ENCODE results near the gene BBIP1. TPM values are rescaled to one million over a fixed set of nuclear protein-coding genes. Genes with fewer than 3 reads are reported as not detected.

BBIP1 gene
- total and polyA plus RNA-seq, 9 of the 15 experiments (the other 6 are each of a cell fraction or from before 2014, with no cell fraction given): 5.2 to 31.0 (median 19.4) TPM

DNA sequence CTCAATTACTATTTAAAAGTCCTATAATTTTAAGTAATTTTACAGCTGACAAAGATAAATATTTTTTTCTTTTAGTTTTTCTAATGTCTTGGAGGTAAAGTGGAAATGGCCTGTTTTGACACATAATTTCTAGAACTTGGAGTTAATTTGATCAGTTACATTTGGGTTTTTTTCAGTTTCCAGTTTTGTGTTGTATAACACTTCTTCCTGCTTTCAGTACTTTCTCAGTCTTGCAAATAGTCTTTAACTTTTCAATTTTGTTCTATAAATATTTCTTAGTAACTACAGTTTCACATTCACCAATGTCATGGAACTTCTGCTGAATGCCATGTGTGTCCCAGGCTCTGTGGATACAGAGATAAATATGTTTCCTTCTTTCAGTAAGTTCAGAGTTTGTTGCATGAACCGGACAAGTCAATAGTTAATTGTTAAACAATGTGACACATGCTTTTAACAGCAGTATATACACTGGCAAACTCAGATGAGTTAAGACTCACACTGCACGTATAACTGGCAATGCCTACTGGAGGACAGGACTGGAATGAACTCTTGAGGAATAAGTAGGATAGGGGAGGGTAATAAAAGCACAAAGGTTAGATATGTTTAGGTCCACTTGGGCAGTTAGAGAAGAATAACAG, 5.0 kb upstream of the BBIP1 start (continued):
- TF ChIP-seq, protein P1, sequence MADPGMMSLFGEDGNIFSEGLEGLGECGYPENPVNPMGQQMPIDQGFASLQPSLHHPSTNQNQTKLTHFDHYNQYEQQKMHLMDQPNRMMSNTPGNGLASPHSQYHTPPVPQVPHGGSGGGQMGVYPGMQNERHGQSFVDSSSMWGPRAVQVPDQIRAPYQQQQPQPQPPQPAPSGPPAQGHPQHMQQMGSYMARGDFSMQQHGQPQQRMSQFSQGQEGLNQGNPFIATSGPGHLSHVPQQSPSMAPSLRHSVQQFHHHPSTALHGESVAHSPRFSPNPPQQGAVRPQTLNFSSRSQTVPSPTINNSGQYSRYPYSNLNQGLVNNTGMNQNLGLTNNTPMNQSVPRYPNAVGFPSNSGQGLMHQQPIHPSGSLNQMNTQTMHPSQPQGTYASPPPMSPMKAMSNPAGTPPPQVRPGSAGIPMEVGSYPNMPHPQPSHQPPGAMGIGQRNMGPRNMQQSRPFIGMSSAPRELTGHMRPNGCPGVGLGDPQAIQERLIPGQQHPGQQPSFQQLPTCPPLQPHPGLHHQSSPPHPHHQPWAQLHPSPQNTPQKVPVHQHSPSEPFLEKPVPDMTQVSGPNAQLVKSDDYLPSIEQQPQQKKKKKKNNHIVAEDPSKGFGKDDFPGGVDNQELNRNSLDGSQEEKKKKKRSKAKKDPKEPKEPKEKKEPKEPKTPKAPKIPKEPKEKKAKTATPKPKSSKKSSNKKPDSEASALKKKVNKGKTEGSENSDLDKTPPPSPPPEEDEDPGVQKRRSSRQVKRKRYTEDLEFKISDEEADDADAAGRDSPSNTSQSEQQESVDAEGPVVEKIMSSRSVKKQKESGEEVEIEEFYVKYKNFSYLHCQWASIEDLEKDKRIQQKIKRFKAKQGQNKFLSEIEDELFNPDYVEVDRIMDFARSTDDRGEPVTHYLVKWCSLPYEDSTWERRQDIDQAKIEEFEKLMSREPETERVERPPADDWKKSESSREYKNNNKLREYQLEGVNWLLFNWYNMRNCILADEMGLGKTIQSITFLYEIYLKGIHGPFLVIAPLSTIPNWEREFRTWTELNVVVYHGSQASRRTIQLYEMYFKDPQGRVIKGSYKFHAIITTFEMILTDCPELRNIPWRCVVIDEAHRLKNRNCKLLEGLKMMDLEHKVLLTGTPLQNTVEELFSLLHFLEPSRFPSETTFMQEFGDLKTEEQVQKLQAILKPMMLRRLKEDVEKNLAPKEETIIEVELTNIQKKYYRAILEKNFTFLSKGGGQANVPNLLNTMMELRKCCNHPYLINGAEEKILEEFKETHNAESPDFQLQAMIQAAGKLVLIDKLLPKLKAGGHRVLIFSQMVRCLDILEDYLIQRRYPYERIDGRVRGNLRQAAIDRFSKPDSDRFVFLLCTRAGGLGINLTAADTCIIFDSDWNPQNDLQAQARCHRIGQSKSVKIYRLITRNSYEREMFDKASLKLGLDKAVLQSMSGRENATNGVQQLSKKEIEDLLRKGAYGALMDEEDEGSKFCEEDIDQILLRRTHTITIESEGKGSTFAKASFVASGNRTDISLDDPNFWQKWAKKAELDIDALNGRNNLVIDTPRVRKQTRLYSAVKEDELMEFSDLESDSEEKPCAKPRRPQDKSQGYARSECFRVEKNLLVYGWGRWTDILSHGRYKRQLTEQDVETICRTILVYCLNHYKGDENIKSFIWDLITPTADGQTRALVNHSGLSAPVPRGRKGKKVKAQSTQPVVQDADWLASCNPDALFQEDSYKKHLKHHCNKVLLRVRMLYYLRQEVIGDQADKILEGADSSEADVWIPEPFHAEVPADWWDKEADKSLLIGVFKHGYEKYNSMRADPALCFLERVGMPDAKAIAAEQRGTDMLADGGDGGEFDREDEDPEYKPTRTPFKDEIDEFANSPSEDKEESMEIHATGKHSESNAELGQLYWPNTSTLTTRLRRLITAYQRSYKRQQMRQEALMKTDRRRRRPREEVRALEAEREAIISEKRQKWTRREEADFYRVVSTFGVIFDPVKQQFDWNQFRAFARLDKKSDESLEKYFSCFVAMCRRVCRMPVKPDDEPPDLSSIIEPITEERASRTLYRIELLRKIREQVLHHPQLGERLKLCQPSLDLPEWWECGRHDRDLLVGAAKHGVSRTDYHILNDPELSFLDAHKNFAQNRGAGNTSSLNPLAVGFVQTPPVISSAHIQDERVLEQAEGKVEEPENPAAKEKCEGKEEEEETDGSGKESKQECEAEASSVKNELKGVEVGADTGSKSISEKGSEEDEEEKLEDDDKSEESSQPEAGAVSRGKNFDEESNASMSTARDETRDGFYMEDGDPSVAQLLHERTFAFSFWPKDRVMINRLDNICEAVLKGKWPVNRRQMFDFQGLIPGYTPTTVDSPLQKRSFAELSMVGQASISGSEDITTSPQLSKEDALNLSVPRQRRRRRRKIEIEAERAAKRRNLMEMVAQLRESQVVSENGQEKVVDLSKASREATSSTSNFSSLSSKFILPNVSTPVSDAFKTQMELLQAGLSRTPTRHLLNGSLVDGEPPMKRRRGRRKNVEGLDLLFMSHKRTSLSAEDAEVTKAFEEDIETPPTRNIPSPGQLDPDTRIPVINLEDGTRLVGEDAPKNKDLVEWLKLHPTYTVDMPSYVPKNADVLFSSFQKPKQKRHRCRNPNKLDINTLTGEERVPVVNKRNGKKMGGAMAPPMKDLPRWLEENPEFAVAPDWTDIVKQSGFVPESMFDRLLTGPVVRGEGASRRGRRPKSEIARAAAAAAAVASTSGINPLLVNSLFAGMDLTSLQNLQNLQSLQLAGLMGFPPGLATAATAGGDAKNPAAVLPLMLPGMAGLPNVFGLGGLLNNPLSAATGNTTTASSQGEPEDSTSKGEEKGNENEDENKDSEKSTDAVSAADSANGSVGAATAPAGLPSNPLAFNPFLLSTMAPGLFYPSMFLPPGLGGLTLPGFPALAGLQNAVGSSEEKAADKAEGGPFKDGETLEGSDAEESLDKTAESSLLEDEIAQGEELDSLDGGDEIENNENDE (IDR thresholded peaks at IDR 0.05; ENCODE audit: low read depth, low read length): no peak
- TF ChIP-seq ZNF707 (CRISPR knock-in tag; conservative IDR thresholded peaks at IDR 0.05) (no peak), CHD1 (IDR thresholded peaks at IDR 0.05; ENCODE audit: low read length) (no peak), SETDB1 (IDR thresholded peaks at IDR 0.05; ENCODE audit: low read length) (no peak), ZNF239 (CRISPR knock-in tag; IDR thresholded peaks at IDR 0.05) (no peak), MTA3 (IDR thresholded peaks at IDR 0.05; ENCODE audit: borderline replicate concordance) (no peak), FUS (optimal IDR thresholded peaks at IDR 0.05; ENCODE audit: low read depth, low read length) (no peak)
- TF ChIP-seq, protein P2, sequence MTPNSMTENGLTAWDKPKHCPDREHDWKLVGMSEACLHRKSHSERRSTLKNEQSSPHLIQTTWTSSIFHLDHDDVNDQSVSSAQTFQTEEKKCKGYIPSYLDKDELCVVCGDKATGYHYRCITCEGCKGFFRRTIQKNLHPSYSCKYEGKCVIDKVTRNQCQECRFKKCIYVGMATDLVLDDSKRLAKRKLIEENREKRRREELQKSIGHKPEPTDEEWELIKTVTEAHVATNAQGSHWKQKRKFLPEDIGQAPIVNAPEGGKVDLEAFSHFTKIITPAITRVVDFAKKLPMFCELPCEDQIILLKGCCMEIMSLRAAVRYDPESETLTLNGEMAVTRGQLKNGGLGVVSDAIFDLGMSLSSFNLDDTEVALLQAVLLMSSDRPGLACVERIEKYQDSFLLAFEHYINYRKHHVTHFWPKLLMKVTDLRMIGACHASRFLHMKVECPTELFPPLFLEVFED (CRISPR knock-in tag; conservative IDR thresholded peaks at IDR 0.05): no peak
- TF ChIP-seq, protein P3, sequence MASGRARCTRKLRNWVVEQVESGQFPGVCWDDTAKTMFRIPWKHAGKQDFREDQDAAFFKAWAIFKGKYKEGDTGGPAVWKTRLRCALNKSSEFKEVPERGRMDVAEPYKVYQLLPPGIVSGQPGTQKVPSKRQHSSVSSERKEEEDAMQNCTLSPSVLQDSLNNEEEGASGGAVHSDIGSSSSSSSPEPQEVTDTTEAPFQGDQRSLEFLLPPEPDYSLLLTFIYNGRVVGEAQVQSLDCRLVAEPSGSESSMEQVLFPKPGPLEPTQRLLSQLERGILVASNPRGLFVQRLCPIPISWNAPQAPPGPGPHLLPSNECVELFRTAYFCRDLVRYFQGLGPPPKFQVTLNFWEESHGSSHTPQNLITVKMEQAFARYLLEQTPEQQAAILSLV (tag; IDR thresholded peaks at IDR 0.05): no peak

Data from K562 (cell line).